GM21619 (cell line): ENCODE measurements around the gene BBS9.
"Not testable (repeated sequence)": the region's sequence is repeated elsewhere in the genome, so short reads cannot be mapped to it uniquely, and the experiment has no call there.

ENCODE experiments used
- ATAC-seq: cut with Tn5 transposase; IDR thresholded peaks from one replicate; pipeline ENCODE4 v1.9.1; 2021; ENCODE audit not compliant: unreplicated experiment

BBS9 gene

DNA sequence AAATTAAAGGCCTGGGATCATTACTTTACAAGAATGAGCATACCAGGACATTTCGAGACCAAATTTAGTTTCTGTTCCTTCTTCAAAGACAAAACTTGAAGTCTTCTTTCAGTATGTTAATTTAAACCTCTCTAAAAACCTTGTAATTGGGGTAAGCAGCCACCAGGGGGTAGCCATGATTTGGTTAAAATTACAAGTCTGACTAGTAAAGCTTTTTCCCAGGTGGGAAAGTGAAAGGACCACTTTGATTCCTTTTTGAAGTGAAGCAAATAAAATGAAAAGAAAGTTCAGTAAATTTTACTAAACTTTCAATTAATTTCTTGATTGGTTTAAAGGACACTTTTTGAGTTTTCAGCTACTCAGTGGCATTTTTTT lies 294.3 kb downstream of the BBS9 start:
- no peak for ATAC-seq

GRCh38 chr7:33425395-33425794 lies 296.0 kb downstream of the BBS9 start:
- no peak for ATAC-seq

DNA sequence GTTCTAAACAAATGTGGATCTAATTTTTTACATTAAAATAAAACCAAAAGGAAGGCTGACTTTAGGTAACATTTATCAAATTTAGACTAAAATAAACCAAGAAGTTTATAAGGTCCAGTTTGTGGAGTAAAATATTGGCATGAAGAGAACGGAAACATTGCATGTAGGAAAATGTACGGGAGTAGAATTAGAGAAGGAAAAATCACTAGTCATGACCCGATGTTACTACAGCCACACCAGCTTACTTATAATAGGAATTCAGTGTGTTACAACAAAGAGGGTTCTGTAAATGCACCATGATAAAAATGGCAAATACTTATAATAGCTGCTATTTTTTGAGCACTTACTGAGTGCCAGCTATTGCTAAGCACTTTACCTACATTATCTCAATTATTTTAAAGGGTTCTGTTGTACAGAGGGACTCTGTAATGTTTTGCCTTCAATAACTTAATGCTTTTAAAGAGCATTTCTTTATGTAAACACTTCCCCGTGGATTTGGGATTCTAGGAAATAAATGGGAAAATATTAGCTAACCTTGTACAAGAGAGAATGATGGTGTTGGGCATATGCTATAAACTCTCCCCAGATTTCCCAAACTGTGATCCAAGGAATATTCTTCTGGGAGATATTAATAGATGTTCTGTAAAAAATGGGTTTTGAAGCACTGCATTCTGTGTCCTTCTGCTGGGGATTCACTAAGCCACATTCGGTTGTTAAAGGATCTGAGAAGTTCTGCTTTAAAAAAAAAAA lies 296.7 kb downstream of the BBS9 start:
- no peak for ATAC-seq

DNA sequence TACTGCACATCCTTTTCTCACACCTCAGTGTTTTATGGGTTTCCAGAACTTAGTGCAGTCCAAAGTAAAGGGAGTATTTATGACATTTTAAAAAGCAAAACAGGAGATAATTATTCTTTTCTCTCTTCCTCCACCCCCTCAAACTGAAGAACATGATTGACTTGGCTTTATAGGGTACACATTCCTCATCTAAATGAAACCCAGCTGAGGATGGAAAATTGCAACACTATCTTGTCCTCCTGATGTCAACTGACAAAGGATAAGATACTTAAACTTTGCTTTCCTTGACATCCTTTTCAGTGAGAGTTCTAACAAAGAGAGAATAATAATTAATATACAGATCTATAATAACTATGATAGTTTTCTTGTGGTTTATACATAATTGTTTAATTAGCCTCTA lies 299.1 kb downstream of the BBS9 start:
- ATAC-seq, result no peak

- ATAC-seq, result no peak
These were observed 302.2 kb downstream of the BBS9 start for GRCh38 chr7:33431543-33431942.

DNA sequence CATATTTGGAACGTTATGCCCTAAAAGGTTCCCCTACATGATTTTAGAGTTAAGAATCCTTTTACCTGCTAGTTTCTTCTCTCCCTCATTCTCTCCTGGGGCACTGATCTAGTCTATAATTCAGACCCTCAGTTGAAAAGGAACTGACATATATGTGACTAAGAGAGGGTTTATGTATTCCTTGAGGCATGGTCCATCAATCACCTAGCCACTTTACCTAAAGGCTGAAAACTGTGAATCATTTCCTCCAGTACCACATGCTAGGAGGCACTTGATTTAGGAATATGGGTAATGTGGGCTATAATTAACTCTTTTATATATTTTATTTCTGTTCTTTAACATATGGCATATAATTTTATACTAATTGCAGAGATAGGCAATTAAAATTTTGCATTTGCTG lies 303.5 kb downstream of the BBS9 start:
- no peak for ATAC-seq

DNA sequence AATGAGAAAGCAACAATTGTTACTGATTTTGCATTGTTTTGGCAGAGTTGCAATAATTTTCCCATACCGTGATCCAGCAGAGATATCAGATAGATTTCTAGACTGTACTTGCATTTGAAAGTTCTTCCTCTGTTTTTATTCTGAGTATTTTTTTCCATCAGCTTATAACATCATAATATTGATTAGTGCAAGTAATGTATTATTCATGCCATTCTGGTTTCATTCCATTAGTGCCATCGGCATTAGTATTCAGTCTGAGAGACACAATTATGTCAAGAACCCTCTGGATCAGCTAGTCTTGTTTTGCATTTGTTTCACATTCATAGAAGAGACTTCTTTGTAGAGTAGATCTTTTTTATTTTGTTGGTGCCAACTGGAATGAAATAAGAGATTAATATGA lies 304.0 kb downstream of the BBS9 start:
- no peak for ATAC-seq

DNA sequence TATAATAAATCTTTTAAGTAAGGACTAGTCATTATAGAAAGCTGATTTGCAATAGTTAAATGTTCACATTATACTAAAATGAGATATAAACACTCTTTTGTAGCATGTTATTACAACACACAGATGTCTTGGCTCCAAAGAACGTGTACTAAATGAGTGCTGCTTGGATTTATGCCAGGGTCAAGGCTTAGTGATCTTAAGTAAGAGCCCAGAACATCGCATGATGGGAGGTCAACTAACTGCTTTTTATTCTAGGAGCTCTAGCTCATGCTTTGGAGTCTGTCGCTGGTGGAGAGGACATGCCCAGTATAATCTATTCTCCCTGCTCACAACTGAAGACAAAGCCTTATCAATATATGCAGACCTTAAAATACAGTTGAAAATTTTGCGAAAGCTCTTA lies 315.1 kb downstream of the BBS9 start:
- ATAC-seq, result no peak

GRCh38 chr7:33446551-33446950 lies 317.2 kb downstream of the BBS9 start:
- ATAC-seq, result no peak

DNA sequence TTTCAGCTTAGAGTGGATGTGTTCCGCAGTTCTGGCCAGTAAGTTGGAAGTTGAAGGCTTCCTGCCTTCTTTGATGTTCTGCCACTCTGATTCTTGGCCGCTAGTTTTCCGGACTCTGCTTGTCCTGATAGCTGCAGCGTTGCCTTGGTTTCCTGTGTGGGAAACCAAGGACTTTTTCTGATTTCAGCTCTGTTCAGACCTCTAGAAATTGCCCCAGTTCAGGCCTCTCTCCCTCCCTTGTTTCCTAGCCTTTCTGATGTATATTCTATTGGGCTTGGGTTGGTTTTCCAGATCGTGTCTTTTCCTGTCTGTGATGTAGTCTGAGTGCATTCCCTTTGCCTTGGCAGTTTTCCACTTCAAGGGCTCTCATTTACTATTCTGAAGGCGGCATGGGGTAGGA lies 318.7 kb downstream of the BBS9 start:
- no peak for ATAC-seq

- ATAC-seq, result no peak
These were observed 320.5 kb downstream of the BBS9 start for GRCh38 chr7:33449847-33450246.

DNA sequence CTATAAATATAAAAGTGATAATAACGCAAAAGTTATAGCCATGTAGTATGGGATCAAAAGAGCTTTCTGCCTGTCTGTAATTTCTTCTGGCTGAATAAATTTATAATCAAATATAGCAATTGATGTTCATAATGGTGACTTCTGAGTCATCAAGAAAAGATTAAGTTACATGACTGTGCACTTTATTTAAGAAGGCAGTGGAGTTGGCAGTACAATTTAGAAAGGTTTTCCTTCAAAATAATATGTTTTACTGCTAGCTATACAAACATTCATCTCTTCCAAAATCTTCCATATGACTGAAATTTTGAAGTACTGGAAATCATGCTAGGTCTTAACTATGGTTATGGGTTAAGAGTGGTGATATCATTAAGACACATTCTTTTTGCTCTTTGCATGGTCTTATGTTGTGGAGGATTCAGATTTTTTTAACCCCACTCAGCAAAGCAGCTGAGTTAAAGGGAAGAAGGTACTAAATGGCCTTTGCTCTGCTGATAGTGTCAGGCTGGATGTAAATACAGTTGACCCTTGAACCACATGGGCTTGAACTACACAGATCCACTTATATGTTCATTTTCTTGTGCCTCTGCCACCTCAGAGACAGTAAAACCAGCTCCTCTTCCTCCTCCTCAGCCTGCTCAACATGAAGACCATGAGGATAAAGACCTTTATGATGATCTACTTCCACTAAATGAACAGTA lies 323.6 kb downstream of the BBS9 start:
- ATAC-seq, result no peak

DNA sequence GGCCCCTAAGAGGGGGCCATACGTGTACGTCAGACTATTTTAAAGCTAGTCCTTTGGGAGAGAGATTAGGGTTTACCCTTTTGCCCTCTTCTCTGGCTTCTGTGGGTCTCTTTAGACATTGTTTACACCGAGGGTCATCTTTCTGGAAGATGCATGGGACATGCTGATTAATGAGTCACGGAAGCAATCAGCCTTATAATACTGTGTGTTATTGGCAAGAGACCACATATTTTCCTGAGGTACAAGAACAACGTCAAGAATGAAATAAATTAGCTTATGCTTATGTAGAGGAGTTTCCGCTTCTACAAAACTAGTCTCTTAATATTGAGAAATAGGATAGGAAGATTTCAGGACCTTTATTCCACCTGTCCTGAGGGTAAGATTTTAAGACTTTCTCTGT lies 327.7 kb downstream of the BBS9 start:
- ATAC-seq, result no peak

DNA sequence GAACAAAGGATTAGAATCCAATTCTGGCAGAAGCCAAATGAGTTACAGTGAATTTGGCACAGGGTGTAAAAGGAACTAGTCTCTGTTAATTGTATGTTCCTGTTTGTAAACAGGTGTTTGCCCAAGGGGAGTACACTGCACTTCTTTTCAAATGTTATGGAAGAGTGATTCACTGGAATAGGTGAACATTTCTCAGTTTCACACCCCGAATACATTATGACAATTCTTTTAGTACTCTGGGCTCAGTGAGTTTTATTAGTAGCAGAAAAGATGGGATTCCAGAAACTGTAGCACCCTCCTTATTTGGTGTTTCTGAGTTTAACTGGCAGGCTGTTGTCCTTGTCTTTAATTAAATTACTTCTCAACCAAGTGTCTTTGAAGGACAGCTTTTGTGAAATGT lies 329.2 kb downstream of the BBS9 start:
- no peak for ATAC-seq

DNA sequence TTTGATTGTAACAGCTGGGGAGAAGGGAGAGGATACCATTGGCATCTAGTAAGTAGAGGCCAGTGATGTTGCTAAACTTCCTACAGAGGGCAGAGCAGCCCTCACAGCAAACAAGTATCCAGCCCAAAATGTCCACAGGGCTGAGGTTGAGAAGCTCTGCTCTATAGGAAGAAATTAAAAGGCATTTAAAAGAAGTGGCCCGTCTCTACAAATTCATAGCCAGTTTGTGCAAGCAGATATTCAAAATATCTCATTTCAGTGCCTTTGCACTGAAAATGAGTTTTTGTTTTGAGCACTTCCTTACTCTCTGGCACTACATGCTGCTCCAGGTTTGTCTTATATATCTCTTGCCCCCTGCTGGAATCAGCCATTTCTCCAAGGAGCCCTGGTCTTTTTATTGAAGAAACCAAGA lies 330.0 kb downstream of the BBS9 start:
- no peak for ATAC-seq

DNA sequence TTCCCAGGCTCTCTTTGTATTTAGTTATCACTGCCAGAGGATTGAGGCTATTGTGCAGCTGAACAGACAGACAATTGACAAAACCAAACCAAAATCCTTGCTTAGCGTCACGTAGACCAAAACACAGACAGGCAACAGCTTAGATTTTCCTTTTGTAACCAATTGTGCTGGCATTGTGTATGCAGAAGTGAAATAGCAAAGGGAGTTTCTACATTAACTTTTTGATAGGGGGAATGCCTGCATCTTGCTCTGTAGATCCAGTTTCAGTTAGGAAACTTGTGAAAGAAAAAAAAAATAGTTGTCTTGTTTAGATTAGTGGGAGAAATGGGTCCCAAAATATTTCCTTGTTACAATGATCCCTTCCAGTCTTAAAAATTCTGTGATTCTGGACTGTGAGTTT lies 333.8 kb downstream of the BBS9 start:
- no peak for ATAC-seq

- ATAC-seq, result no peak
These were observed 336.8 kb downstream of the BBS9 start for GRCh38 chr7:33466203-33466602.

DNA sequence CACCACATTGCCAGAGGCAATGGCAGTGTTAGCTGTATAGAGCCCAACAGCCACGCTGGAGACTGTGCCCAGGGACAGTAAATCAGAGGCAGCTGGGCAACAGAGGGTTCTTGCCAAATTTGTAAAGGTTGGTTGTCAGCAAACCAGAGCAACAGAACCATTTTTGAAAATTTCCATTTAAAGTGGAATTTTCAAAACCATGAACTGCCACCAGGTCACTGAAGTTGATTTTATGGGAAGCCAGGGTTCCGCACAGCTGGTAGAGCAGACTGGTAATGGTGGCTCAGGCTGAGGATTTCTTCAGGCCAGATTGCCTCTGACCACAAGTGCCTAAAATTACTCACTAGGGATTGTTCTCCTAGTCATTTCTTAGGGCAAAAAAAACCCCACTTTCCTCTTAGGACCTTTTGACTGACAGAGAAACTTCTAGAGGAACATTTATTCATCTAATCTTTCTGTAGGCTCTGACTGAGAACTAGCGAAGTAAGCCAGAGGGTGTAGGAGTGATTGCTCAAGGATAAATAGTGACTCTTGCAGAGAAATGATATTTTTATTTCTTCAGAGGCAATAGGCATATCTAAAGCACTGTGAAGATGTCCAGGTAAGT lies 342.4 kb downstream of the BBS9 start:
- ATAC-seq, result peak; percentile 63

DNA sequence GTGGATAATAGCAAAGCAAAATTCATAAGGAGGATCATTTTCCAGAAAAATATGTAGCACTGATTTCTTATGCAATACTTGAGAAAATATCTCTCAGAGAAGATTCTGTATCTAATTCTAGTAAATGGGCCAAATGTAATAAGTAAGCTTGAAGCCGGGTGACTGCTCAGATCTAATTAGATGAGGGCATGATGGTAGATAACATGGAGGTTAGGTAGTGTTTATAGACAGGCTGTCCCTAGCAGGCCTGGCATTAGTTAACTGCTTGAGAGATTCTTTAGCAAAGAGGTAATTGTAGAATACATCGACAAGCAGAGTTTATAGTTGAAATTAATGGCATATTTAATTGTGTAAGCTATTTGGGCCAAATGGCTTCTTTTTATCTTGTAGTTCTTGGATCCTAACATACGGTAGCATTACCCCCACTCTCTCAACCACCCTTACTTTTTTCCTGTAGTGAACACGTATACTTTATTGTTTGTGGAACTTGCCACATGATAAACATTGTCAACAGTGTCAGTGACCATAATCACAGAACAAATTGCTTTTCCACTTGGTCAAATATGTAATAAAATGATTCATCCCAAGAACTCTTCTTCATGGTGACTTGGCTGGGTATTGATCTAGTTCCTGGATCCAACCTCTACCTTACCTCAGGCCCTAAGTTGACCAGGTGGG lies 343.1 kb downstream of the BBS9 start:
- no peak for ATAC-seq

- ATAC-seq, result no peak
These were observed 348.5 kb downstream of the BBS9 start for GRCh38 chr7:33477719-33478480.

- ATAC-seq, result not testable (repeated sequence)
These were observed 355.1 kb downstream of the BBS9 start for GRCh38 chr7:33484476-33484875.
